ENCODE data around the gene TJP1.
"Not testable (repeated sequence)": the region's sequence is repeated elsewhere in the genome, so short reads cannot be mapped to it uniquely, and the experiment has no call there.

TJP1 gene

DNA sequence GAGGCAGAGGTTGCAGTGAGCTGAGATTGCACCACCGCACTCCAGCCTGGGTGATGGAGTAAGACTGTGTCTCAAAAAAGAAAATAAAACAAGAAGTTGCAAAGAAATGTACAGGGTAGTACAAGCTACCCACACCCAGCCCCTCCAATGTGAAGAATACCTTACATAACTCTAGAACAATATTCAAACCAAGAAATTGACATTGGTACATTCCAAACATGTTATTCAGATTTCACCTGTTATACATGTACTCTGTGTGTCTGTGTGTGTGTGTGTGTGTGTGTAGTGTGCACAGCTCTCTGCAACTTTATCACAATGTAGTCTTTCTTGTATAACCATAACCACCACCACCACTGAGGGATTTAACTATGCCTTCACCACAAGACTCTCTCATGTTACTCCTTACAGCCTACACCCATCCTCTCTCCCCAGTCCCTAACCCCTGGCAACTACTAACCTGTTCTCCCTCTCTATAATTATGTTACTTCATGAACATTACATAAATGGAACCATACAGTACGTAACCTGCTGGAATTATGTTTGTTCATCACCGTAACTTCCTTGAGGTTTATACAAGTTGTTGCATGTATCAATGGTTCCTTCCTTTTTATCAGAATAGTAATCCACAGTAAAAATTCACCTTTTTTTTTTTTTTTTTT is 16.2 kb upstream of the TJP1 start:
- DNase-seq = no peak

- DNase-seq = no peak
Measured at GRCh38 chr15:29835301-29835700, 13.0 kb upstream of the TJP1 start.

- no peak for DNase-seq
Measured at GRCh38 chr15:29832709-29833108, 10.4 kb upstream of the TJP1 start.

GRCh38 chr15:29826908-29827820 is 4.9 kb upstream of the TJP1 start:
- DNase-seq = no peak

DNA sequence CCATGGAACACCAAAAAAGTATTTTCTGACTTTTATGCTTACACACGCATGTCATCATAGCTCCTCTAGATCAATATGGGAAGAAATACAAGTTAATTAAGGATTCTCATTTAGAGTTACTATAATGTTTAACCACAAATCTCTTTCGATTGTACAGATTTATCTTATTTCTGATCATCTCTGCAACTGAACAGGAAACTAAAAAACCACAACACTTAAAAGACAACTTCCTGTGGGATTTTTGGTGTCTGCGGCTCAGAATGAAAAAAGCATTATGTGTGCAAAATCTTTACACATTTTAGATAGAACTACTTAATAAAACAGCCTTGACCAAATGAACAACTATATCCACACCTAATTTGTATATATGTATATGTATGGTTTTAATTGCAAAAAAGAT is 3.0 kb upstream of the TJP1 start:
- DNase-seq = peak; percentile 57

DNA sequence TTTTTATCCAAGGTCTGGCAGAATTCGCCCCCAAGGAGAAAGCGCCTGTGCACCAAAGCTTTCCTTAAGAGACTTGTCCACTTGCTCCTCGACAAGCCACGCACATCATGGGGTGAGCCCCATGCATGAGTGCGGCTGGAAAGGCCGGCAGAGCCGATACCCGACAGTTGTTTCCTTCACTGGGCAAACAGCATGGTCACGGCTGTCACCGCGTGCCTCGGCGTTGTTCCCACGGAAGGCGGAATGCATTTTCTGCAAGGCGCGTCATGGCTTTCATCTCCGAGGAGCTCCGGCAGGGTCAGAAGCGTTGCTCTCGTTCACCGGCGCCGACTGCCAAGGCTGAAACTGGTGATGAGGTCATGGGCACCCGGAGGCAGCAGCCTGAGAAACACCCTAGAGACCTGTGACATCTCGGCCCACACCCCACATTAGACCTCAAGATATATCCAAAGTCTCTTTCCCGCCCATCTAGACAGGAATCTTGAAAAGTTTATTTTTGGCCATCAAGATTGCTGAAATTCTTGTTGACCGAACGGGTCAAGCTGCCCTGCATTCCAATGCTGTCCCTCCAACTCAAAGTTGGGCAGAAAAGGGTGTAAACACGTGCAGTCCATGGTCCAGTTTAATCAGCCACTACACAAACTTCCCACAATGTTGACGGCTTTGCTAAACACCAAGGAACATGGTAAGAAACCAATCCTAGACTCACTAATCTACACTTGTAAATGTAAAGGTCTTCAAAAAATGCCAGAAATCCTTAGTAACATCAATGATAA is 604 bp upstream of the TJP1 start:
- no peak for DNase-seq

- no peak for DNase-seq
Measured at GRCh38 chr15:29821416-29822099, 710 bp downstream of the TJP1 start.

DNA sequence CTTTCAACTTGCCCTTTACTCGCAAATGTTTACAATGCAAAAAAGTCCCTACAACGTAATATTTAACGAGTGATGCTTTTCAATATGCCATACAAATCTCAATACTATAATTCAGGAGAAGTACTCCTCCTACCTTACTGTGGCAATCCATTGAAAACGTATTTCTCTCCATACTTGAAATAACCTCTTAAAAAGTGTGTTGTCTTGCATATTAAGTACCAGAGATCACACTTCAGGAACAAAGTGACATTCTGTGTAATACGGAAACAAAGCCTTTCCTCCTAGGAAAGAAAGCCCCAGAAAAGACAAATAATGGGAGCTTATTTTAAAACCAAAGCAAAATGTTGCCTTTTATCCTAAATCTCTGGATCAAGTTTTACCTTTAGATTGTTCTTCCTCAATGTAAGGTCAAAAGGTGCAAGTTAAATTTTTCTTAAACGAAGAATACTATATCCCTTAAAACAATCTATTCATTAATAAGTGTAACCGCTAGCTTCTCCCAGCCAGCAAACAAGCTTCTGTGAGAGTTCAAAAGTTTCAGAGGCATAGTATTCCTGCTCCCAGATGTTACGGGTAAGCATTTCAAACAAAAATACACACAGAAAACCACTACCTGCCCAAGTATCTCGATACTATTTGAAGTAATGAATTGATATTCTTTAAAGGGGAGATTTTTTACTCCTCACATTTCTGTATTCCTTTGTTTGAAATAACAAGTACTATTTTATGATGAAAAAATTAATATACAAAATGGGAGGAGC is 1.7 kb downstream of the TJP1 start:
- no peak for DNase-seq

DNA sequence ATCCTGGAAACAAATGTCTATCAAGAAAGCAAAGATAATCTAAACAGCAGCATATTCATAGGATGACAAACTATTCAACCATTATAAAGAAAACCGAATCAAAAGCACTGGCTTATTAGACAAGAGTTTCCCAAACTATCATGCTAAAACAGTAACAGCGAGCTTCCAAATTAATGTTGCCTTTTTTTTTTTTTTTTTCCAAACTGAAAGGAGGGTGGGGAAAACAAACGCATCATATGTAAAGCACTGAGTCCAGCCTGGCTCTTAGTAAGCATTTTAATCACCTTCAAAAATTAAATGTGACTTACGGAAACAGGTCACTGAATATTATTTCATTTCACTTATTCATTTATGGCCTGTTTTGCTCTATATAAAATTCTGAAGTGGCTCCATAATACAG is 2.3 kb downstream of the TJP1 start:
- no peak for DNase-seq

GRCh38 chr15:29818141-29818540 is 4.1 kb downstream of the TJP1 start:
- no peak for DNase-seq

GRCh38 chr15:29817455-29817854 is 4.8 kb downstream of the TJP1 start:
- not testable (repeated sequence) for DNase-seq

DNA sequence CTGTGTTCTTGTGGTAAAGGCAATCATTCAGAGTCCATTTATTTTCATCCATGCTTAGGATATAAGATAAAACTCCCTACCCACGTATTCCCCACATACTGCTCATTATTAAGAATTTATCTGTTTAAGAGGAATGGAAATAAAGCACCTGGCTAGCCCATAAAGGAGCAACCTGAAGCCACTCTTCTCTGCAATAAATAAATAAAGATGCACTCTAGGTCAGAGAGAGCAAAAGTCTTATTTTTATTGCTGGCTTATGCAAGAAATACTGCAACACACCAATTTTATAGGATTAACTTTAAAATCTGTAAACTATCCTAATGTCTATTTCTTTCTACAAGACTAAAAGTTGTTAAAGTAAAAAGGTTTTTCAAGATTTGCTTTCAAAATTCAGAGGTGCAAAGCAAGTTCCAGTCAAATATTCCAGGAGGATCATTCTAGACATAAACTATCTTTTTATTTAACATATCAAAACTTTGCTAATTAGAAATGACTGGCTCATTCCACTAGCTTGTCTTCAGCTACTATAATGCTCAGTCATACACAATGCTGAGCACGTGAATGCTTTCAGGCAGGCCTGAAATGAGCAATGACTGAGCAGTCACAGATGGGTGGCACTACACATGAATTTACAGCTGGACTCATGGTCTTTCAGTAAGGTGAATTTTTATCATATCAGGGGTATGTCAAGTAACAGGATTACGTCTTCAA is 7.1 kb downstream of the TJP1 start:
- DNase-seq = no peak

- no peak for DNase-seq
Measured at GRCh38 chr15:29813009-29813408, 9.3 kb downstream of the TJP1 start.

DNA sequence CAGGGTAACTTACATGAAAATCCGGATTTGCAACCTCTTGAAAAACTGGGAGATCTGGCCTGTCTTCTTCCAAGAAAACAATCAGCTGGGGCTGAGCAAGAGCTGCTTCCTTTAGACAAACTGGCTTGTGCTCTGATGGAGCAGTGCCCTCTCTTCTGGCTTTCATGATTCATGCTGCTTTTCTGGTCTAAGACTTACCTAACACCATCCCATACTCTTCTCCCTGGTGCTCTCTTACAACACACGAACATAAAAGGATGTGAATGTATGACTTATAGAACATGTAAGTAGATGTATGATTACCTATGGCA is 9.9 kb downstream of the TJP1 start:
- DNase-seq = no peak

- no peak for DNase-seq
Measured at GRCh38 chr15:29811691-29812383, 10.4 kb downstream of the TJP1 start.

DNA sequence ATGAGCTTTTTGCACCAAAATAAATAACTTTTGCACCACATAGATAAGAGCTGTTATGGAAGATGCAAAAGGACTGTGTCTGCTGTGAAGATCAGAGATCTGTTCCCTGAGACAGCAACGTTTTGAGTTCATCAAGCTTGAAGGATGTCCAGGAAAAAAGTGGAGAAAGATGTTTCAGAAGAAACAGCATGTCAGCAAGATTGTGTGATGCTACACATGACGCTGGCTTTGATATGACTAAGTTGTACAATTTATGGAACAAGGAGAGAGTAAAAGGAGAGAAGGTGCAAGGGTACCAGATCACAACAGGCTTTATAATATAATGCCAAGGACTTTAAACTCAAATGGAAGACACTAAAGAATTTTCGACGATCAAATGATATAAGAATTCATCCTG is 16.6 kb downstream of the TJP1 start:
- no peak for DNase-seq

- DNase-seq = no peak
Measured at GRCh38 chr15:29805043-29805707, 17.1 kb downstream of the TJP1 start.

DNA sequence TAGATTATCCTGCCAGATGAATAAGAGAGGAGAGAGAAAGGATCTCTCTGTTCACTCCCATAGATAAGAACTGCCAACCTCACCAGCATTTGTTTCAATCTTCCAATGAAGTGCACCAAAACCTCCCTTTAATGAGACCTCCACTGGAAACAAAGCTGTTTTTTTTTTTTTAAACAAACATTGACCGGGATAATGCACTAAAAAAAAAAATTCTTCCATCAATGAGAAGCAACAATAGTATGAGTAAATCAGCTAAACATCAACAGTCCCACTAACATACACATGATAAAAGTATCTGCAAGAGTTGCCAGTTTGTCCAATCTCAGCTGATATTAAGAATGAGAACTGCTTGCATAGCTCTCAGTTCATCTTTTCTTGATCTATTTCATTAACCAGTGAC is 19.9 kb downstream of the TJP1 start:
- no peak for DNase-seq

DNA sequence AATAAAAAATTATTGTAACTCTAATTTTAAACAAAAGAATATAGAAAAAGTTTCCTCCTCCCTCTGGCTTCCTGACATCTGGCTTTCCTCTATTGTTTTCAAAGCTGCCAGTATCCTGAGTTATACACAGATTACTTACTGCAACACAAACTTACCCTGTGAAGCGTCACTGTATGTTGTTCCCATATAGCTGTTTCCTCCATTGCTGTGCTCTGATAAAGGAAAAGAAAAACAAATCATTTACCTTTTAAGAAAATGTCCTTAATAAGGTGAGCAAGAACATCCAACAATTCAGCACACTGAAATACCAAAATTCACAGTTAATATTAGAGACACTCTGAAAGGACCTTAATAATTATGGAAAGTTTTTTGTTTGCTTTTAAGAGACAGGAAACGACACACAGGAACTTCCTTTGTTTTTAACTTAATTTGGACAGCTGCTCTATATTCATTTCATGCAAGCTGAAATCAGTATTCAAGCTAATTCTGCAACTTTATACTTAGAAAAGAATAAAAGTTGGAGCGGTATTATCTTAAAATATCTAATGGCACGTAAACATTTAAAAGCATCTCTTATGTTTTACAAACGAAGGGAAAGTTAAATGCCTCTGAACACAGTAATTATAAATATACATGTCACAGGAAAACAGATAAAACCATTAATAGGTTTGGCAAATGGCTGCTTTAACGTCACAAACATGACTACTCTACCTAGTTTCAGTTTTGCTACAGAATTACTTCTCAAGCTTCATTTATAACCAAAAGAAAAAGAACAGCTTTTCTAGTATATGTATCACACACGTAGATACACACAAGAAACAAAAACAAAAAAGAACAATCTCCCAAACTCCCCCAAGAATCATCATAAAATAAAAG is 21.5 kb downstream of the TJP1 start:
- no peak for DNase-seq

- DNase-seq = peak; percentile 3
Measured at GRCh38 chr15:29799859-29800258, 22.4 kb downstream of the TJP1 start.

Data from OCI-M1 (cell line).